Fibroblast of villous mesenchyme (primary cell): ENCODE data around the gene TICRR. TPM values are rescaled to one million over a fixed set of nuclear protein-coding genes. Genes with fewer than 3 reads are reported as not detected.

Experiments
- DNase-seq: peaks from one replicate; pipeline ENCODE4 v3.0.0-alpha.2; 2010; ENCODE audit warnings: low read depth
- H3K4me3 ChIP-seq: 2 replicates; pipeline ENCODE4 v1.5.1; 2011; ENCODE audit warnings: low read depth, mild to moderate bottlenecking, low read length
- total RNA-seq: library from RNA; depleted of rRNA; stranded (reverse); fragments of >200 nt; gene quantifications from 2 replicates; pipeline ENCODE4 v1.2.3, GENCODE V29; 2012
- TF ChIP-seq, protein P1 (sequence below): IDR thresholded peaks from 2 replicates; pipeline ENCODE4 v1.5.1; 2012; ENCODE audit warnings: low read depth, mild to moderate bottlenecking, low read length; ENCODE audit not compliant: insufficient read depth

Gene TICRR
- total RNA-seq, 1 donor: 5.2 TPM

GRCh38 chr15:89551550-89551949 is 23.7 kb upstream of the TICRR start:
- TF ChIP-seq, protein P1, sequence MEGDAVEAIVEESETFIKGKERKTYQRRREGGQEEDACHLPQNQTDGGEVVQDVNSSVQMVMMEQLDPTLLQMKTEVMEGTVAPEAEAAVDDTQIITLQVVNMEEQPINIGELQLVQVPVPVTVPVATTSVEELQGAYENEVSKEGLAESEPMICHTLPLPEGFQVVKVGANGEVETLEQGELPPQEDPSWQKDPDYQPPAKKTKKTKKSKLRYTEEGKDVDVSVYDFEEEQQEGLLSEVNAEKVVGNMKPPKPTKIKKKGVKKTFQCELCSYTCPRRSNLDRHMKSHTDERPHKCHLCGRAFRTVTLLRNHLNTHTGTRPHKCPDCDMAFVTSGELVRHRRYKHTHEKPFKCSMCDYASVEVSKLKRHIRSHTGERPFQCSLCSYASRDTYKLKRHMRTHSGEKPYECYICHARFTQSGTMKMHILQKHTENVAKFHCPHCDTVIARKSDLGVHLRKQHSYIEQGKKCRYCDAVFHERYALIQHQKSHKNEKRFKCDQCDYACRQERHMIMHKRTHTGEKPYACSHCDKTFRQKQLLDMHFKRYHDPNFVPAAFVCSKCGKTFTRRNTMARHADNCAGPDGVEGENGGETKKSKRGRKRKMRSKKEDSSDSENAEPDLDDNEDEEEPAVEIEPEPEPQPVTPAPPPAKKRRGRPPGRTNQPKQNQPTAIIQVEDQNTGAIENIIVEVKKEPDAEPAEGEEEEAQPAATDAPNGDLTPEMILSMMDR: no peak
- no peak for DNase-seq
- no peak overlapping the region for H3K4me3 ChIP-seq

DNA sequence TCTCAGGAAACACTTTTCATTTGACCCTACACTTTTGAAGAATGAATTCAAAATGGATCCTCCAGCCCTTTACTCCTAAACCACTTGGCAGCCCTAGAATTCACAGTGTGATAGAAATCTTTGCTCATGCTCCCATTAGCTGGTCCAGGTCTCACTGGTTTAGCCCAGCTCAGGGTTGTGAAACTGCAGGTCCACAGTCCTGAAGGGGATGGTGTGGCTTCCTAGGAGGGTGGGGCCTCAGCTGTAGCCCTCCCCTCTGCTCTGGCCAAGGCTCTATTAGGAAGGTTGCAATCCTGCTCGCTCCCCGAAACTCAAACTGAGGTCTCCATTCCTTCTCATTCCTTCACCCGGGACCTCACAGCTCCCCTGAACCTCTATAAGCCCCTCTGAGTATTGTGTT is 21.6 kb upstream of the TICRR start:
- DNase-seq: no peak
- no peak overlapping the region for H3K4me3 ChIP-seq
- TF ChIP-seq, protein P1: no peak

GRCh38 chr15:89554247-89554646 is 21.0 kb upstream of the TICRR start:
- no peak for DNase-seq
- TF ChIP-seq, protein P1: no peak
- no peak overlapping the region for H3K4me3 ChIP-seq

GRCh38 chr15:89555768-89556167 is 19.5 kb upstream of the TICRR start:
- TF ChIP-seq, protein P1: no peak
- no peak overlapping the region for H3K4me3 ChIP-seq
- DNase-seq: no peak

- H3K4me3 ChIP-seq: no peak overlapping the region
- TF ChIP-seq, protein P1: peak; percentile 81
- peak; percentile 82 for DNase-seq
Observed at GRCh38 chr15:89556413-89557262, 18.6 kb upstream of the TICRR start.

DNA sequence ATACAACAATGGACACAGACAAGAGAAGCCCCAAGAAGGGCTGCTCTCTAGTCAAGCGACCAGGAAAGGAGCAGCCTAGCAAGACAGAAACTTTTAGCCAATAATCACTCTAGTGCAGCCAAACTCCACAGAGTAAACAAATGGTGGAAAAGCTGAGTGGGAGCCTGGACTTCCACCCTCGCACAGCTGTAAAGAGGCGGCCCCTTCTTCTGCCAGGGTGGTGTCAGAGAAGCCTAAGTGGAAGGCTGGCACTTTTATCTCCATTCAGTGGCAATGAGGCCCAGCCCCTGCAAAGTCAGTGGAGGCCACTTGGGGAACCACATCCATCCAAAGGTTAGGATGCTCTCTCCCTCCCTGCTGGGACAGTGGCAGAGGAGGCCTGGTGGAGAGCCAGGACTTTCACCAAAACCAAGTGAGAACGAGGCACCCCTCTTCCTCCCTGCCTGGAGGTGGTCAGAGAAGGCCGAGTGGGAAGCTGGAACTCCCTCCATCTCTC is 15.5 kb upstream of the TICRR start:
- no peak for DNase-seq
- H3K4me3 ChIP-seq: no peak overlapping the region
- TF ChIP-seq, protein P1: no peak
